Measurements from ENCODE around the gene BCAS3.

Gene BCAS3

DNA sequence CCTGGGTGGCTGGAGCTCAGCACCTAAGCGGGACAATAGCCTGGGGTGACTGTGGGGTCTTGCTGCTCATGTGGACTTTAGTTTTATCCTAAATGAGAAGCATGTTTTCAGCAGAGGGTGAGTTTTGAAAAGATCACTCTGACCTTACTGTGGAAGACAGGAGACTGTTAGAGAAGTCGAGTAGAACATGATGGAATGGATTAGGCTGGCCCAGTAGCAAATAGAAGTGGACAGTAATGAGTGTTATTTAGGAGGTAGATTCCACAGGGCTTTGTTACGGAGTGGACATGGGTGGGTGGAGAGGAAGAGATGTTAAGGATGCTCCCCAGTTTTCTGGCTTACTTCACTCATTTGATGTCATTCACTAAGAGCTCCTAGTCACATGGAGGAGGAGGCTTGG lies 648.7 kb downstream of the BCAS3 start:
- H3K4me1 ChIP-seq (ENCODE audit: insufficient read depth, poor library complexity, severe bottlenecking) = no peaks in the 10 kb centered on the region
- ATAC-seq (ENCODE audit: low read depth) = no peak
- H3K4me3 ChIP-seq (ENCODE audit: severe bottlenecking) = no peak overlapping the region
- DNase-seq (ENCODE audit: low spot score) = no peak
- H3K27me3 ChIP-seq (ENCODE audit: insufficient read depth, poor library complexity, severe bottlenecking) = no peaks in the 10 kb centered on the region
- H3K9me3 ChIP-seq (ENCODE audit: severe bottlenecking) = no peaks in the 10 kb centered on the region
- TF ChIP-seq, protein P1, sequence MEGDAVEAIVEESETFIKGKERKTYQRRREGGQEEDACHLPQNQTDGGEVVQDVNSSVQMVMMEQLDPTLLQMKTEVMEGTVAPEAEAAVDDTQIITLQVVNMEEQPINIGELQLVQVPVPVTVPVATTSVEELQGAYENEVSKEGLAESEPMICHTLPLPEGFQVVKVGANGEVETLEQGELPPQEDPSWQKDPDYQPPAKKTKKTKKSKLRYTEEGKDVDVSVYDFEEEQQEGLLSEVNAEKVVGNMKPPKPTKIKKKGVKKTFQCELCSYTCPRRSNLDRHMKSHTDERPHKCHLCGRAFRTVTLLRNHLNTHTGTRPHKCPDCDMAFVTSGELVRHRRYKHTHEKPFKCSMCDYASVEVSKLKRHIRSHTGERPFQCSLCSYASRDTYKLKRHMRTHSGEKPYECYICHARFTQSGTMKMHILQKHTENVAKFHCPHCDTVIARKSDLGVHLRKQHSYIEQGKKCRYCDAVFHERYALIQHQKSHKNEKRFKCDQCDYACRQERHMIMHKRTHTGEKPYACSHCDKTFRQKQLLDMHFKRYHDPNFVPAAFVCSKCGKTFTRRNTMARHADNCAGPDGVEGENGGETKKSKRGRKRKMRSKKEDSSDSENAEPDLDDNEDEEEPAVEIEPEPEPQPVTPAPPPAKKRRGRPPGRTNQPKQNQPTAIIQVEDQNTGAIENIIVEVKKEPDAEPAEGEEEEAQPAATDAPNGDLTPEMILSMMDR (IDR thresholded peaks at IDR 0.05; ENCODE audit: poor library complexity, severe bottlenecking) = no peak
- no peaks in the 10 kb centered on the region for H3K36me3 ChIP-seq (ENCODE audit: low read depth)
- no peak overlapping the region for H3K27ac ChIP-seq (ENCODE audit: poor library complexity, severe bottlenecking)

DNA sequence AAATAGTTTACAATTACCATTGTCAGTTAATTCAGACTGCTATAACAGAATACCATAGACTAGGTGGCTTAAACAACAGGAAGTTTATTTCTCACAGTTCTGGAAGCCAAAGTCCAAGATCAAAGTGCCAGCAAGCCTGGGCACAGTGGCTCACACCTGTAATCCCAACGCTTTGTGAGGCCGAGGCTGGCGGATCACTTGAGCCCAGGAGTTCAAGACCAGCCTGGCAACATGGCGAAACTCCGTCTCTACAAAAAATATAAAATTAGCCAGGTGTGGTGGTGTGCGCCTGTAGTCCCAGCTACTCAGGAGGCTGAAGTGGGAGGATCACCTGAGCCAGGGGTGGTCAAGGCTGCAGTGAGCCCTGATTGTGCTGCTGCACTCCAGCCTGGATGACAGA lies 650.7 kb downstream of the BCAS3 start:
- H3K4me1 ChIP-seq (ENCODE audit: insufficient read depth, poor library complexity, severe bottlenecking) = no peaks in the 10 kb centered on the region
- no peaks in the 10 kb centered on the region for H3K9me3 ChIP-seq (ENCODE audit: severe bottlenecking)
- ATAC-seq (ENCODE audit: low read depth) = no peak
- TF ChIP-seq, protein P1 (IDR thresholded peaks at IDR 0.05; ENCODE audit: poor library complexity, severe bottlenecking) = no peak
- no peaks in the 10 kb centered on the region for H3K36me3 ChIP-seq (ENCODE audit: low read depth)
- H3K27me3 ChIP-seq (ENCODE audit: insufficient read depth, poor library complexity, severe bottlenecking) = no peaks in the 10 kb centered on the region
- no peak overlapping the region for H3K27ac ChIP-seq (ENCODE audit: poor library complexity, severe bottlenecking)
- no peak for DNase-seq (ENCODE audit: low spot score)
- H3K4me3 ChIP-seq (ENCODE audit: severe bottlenecking) = no peak overlapping the region

DNA sequence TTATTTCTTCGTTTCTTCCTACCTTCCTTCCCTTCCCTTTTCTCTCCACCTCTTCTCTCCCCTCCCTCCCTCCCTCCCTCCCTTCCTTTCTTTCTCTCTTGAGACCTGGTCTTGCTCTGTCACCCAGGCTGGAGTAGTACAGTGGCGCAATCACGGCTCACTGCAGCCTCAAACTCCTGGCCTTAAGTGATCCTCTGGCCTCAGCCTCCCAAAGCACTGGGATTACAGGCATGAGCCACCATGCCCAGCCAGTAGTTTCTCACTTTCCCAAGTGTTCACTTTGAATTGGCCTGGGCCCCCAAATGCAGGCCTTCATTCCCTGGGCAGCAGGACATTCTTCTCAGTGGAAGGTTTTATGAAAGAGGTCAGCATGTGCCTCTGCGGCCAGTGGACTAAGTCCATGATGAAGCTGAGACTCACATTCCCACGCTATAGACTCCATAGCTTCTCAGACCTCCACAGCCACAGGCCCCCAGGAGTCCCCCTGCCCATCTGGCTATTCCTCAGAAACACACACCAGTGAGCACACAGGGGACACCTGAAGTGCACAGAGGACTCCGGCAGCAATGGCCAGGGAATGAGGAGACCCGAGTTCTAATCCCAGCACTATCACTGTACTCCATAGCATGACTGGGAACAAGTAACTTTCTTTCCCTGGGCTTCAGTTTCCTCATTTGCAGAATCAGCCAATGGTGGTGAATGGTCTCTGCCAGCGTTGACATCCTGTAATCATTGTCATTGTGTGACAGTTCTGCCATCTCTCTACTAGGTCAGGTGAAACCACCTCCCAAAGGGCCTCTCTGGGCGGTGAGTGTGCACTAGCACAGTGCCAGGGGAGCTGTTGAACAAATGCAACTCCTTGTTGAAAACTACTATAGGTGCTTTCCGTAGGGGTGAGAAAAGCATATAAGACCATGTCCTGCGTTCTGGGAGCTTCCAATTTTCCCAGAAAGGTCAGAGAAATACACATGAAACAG lies 652.8 kb downstream of the BCAS3 start:
- Histone ChIP-seq H3K9me3 (ENCODE audit: severe bottlenecking) (no peaks in the 10 kb centered on the region), H3K4me3 (ENCODE audit: severe bottlenecking) (no peak overlapping the region), H3K27me3 (ENCODE audit: insufficient read depth, poor library complexity, severe bottlenecking) (no peaks in the 10 kb centered on the region), H3K27ac (ENCODE audit: poor library complexity, severe bottlenecking) (no peak overlapping the region), H3K4me1 (ENCODE audit: insufficient read depth, poor library complexity, severe bottlenecking) (no peaks in the 10 kb centered on the region), H3K36me3 (ENCODE audit: low read depth) (no peaks in the 10 kb centered on the region)
- no peak for ATAC-seq (ENCODE audit: low read depth)
- TF ChIP-seq, protein P1 (IDR thresholded peaks at IDR 0.05; ENCODE audit: poor library complexity, severe bottlenecking) = no peak
- no peak for DNase-seq (ENCODE audit: low spot score)

DNA sequence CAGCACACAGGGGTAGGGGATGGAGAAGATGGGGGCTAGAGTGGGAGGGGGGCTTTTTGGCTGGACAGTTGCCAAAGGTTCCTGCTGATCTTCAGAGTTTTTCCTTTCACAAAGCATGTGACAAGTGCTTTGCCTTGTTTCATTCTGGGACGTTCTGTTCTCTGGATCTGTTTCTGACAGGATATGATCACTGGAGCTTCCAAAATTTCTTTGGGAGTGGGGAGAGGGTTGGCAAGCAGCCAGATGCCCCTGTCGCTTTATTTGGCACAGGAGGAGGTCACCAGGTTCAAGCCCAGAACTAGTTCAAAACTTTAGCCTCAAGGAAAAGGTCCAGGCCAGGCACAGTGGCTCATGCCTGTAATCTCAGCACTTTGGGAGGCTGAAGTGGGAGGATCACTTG lies 653.5 kb downstream of the BCAS3 start:
- TF ChIP-seq, protein P1 (IDR thresholded peaks at IDR 0.05; ENCODE audit: poor library complexity, severe bottlenecking) = no peak
- Histone ChIP-seq H3K9me3 (ENCODE audit: severe bottlenecking) (no peaks in the 10 kb centered on the region), H3K27ac (ENCODE audit: poor library complexity, severe bottlenecking) (no peak overlapping the region), H3K4me1 (ENCODE audit: insufficient read depth, poor library complexity, severe bottlenecking) (no peaks in the 10 kb centered on the region), H3K27me3 (ENCODE audit: insufficient read depth, poor library complexity, severe bottlenecking) (no peaks in the 10 kb centered on the region), H3K4me3 (ENCODE audit: severe bottlenecking) (no peak overlapping the region), H3K36me3 (ENCODE audit: low read depth) (no peaks in the 10 kb centered on the region)
- ATAC-seq (ENCODE audit: low read depth) (no peak), DNase-seq (ENCODE audit: low spot score) (no peak)

DNA sequence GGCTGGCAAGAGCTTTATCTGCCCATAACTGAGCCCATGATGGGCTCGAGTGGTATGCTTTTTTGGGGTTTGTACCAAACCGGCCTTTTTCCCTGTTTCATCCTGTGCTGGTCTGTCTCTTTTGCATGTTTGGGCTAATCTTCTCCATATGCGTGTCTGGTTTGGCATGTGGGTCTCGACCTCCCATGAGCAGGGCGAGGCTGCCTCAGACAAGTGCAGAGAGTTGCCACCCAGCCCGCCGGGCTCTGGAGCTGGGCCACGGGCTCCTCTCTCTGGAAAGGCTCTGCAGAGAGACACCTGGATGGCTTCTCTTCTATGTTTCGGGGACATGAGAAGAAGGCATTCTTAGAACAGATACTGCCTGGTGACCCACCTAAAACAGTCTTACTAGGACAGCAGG lies 654.2 kb downstream of the BCAS3 start:
- H3K36me3 ChIP-seq (ENCODE audit: low read depth) = no peaks in the 10 kb centered on the region
- H3K27me3 ChIP-seq (ENCODE audit: insufficient read depth, poor library complexity, severe bottlenecking) = no peaks in the 10 kb centered on the region
- TF ChIP-seq, protein P1 (IDR thresholded peaks at IDR 0.05; ENCODE audit: poor library complexity, severe bottlenecking) = no peak
- ATAC-seq (ENCODE audit: low read depth) (no peak; the same call in 2 of the 3 replicates), DNase-seq (ENCODE audit: low spot score) (no peak)
- no peaks in the 10 kb centered on the region for H3K9me3 ChIP-seq (ENCODE audit: severe bottlenecking)
- H3K4me3 ChIP-seq (ENCODE audit: severe bottlenecking) = no peak overlapping the region
- no peaks in the 10 kb centered on the region for H3K4me1 ChIP-seq (ENCODE audit: insufficient read depth, poor library complexity, severe bottlenecking)
- H3K27ac ChIP-seq (ENCODE audit: poor library complexity, severe bottlenecking) = no peak overlapping the region

Measured in RWPE2 (cell line).